Fibroblast of upper back skin (primary cell): ENCODE data around the gene ITGAL.
"Not testable (repeated sequence)": the region's sequence is repeated elsewhere in the genome, so short reads cannot be mapped to it uniquely, and the experiment has no call there.

Experiments used
- DNase-seq: peaks from one replicate; pipeline ENCODE4 v3.0.0-alpha.2; 2013

The ITGAL gene

DNA sequence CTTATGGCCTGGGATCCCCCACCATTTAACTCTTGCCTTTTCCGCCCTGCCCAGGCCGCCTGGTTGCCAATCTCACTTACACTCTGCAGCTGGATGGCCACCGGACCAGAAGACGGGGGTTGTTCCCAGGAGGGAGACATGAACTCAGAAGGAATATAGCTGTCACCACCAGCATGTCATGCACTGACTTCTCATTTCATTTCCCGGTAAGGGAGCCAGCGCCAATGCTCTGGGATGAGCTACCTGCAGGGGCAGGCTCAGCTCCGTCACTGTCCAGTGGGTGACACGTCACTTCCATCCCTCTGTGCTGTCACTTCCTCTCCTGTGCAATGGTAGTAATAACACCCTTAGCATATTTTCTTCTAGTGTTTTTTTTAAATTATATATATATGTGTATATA, 26.7 kb downstream of the ITGAL start:
- no peak for DNase-seq

- DNase-seq, result no peak
Observed at GRCh38 chr16:30503403-30504296, 31.1 kb downstream of the ITGAL start.

- no peak for DNase-seq
Observed at GRCh38 chr16:30509081-30509765, 36.7 kb downstream of the ITGAL start.

- DNase-seq, result no peak
Observed at GRCh38 chr16:30510376-30510938, 37.9 kb downstream of the ITGAL start.

DNA sequence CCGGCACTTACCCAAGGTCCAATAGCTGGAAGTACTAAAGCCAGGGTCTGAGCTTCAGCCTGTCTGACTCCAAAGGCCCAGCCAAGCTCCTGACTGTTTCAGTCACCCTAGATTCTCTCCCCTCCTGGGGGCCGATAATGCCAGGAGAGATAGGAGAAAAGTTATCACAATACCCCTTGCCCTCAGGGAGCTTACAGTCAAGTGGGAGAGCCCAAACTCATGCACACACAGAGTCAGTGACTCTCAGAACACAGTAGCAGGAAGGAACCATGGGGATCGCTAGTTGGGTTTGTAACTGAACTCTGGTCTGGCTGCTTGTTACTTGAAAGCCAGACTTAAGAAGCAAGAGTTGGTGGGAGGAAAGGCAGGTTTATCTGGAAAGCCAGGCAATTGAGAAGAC, 39.0 kb downstream of the ITGAL start:
- DNase-seq, result no peak

GRCh38 chr16:30515275-30515674, 42.7 kb downstream of the ITGAL start:
- DNase-seq, result no peak

- DNase-seq, result no peak
Observed at GRCh38 chr16:30518552-30518951, 46.0 kb downstream of the ITGAL start.

GRCh38 chr16:30519120-30520049, 46.8 kb downstream of the ITGAL start:
- DNase-seq, result no peak

DNA sequence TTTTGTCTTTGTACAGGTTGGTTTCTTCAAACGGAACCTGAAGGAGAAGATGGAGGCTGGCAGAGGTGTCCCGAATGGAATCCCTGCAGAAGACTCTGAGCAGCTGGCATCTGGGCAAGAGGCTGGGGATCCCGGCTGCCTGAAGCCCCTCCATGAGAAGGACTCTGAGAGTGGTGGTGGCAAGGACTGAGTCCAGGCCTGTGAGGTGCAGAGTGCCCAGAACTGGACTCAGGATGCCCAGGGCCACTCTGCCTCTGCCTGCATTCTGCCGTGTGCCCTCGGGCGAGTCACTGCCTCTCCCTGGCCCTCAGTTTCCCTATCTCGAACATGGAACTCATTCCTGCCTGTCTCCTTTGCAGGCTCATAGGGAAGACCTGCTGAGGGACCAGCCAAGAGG, 48.9 kb downstream of the ITGAL start:
- no peak for DNase-seq

DNA sequence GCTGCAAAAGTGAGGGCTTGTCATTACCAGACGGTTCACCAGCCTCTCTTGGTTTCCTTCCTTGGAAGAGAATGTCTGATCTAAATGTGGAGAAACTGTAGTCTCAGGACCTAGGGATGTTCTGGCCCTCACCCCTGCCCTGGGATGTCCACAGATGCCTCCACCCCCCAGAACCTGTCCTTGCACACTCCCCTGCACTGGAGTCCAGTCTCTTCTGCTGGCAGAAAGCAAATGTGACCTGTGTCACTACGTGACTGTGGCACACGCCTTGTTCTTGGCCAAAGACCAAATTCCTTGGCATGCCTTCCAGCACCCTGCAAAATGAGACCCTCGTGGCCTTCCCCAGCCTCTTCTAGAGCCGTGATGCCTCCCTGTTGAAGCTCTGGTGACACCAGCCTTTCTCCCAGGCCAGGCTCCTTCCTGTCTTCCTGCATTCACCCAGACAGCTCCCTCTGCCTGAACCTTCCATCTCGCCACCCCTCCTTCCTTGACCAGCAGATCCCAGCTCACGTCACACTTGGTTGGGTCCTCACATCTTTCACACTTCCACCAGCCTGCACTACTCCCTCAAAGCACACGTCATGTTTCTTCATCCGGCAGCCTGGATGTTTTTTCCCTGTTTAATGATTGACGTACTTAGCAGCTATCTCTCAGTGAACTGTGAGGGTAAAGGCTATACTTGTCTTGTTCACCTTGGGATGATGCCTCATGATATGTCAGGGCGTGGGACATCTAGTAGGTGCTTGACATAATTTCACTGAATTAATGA, 49.5 kb downstream of the ITGAL start:
- no peak for DNase-seq

DNA sequence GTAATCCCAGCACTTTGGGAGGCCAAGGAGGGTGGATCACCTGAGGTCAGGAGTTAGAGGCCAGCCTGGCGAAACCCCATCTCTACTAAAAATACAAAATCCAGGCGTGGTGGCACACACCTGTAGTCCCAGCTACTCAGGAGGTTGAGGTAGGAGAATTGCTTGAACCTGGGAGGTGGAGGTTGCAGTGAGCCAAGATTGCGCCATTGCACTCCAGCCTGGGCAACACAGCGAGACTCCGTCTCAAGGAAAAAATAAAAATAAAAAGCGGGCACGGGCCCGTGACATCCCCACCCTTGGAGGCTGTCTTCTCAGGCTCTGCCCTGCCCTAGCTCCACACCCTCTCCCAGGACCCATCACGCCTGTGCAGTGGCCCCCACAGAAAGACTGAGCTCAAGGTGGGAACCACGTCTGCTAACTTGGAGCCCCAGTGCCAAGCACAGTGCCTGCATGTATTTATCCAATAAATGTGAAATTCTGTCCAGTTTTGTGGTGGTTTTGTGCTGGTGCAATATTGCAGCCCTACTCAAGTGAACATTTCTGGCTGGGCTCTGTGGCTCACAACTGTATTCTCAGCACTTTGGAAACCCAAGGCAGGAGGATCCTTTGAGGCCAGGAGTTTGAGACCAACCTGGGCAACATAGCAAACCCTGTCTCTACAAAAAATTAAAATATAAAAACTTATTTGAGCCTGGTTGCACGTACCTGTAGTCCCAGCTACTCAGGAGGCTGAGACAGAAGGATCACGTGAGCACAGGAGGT, 50.3 kb downstream of the ITGAL start:
- not testable (repeated sequence) for DNase-seq

- DNase-seq, result no peak
Observed at GRCh38 chr16:30523768-30524574, 51.4 kb downstream of the ITGAL start.

DNA sequence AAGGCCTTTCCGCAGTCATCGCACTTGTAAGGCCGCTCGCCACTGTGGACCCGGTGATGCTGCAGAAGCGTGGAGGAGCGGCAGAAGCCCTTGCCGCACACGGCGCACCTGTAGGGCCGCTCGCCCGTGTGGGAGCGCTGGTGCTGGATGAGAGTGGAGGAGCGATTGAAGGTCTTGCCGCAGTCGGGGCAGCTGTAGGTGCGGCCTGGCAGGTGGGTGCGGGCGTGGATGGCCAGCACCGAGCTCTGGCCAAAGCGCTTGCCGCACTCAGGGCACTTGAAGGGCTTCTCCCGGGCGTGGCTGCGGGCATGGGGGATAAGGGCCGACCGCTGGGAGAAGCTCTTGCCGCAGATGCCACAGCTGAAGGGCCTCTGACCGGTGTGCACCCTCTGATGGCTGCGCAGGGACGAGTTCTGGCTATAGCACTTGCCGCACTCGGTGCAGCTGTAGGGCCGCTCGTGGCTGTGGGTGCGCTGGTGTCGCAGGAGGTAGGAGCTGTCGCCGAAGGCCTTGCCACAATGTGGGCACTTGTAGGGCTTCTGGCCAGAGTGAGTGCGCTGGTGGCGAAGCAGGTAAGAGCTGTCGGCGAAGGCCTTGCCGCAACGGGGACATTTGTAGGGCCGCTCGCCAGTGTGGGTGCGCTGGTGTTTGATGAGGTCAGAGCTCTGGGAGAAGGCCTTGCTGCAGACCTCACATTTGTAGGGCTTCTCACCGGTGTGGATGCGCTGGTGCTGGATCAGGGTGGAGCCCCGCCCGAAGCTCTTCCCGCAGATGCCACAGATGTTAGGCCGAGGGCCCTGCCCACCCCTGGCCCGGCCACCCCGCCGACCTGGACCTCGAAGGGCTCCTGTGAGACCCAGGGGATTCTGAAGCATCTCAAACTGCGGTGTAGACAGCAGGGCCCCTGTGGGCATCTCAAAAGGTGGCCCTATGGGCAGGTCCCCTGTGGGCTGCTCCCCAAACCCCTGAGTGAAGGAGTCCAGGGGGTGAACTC, 52.3 kb downstream of the ITGAL start:
- no peak for DNase-seq

DNA sequence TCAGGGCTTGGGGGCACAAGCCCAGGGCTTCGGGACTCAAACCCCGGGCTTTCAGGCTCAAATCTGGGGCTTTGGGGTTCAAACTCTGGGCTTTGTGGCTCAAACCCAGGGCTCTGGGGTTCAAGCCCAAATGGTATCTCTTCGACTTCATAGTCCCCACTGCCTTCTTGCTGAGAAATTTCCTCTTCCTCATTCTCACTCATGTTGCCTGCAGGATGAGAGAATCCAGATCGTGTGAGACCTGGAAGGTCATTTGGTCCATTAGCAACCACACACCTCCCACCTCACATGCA, 53.2 kb downstream of the ITGAL start:
- DNase-seq, result no peak

- DNase-seq, result no peak
Observed at GRCh38 chr16:30526137-30526822, 53.7 kb downstream of the ITGAL start, which contains the start of gene ZNF768. Gene ZNF768, minus strand, starts transcription at chr16:30526566. Its CDS starts 153 bp downstream, at chr16:30526413.

GRCh38 chr16:30526823-30527634, 54.5 kb downstream of the ITGAL start:
- DNase-seq, result peak; percentile 98

DNA sequence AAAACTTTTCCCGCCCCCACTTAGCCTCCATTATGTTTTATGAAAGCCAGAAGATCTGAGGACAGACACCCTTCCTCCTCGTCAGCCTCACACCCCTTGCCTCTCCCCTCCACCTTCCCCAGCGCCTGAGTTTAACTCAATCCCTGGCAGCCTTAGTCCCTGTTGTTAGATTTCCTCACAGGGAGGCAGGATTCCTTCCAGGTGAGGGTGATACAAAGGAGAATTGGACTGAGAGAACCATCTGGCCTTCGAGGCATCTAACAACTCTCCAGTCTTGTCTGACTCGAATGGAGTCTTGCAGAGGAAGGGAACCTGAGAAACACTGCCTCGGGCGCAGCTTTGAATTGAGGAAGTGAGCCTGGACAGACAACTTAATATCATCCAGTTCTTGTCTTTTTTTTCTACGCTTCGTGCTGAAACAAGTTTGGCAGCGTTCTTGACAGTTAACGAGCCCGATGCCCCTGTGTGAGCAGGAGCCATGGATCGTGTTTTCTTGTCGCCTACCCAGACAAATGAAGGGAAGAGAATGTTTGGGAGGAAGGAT, 55.2 kb downstream of the ITGAL start:
- DNase-seq, result no peak
